Measurements from ENCODE around the gene KCNK10. TPM values are rescaled to one million over a fixed set of nuclear protein-coding genes. Genes with fewer than 3 reads are reported as not detected.

The KCNK10 gene, protein sequence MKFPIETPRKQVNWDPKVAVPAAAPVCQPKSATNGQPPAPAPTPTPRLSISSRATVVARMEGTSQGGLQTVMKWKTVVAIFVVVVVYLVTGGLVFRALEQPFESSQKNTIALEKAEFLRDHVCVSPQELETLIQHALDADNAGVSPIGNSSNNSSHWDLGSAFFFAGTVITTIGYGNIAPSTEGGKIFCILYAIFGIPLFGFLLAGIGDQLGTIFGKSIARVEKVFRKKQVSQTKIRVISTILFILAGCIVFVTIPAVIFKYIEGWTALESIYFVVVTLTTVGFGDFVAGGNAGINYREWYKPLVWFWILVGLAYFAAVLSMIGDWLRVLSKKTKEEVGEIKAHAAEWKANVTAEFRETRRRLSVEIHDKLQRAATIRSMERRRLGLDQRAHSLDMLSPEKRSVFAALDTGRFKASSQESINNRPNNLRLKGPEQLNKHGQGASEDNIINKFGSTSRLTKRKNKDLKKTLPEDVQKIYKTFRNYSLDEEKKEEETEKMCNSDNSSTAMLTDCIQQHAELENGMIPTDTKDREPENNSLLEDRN
- total RNA-seq, result not detected
- long read RNA-seq, result 0 reads

- ATAC-seq (no peak), DNase-seq (peak; percentile 21)
- intact Hi-C loops (cut with micrococcal nuclease), result no loop called here
Observed at GRCh38 chr14:88323086-88323522, at the start of gene KCNK10. TSS of gene KCNK10 (minus strand) at chr14:88323269. CDS start at chr14:88322798, 471 bp downstream.

GRCh38 chr14:88369496-88369895, 46.4 kb upstream of the KCNK10 start:
- intact Hi-C loops (cut with micrococcal nuclease), result no loop called here
- DNase-seq, result no peak
- ATAC-seq, result no peak

GRCh38 chr14:88364710-88365413, 41.8 kb upstream of the KCNK10 start:
- no peak for DNase-seq
- intact Hi-C loops (cut with micrococcal nuclease), result no loop called here
- ATAC-seq, result no peak

- intact Hi-C loops (cut with micrococcal nuclease), result no loop called here
- ATAC-seq (no peak), DNase-seq (no peak)
Observed at GRCh38 chr14:88363644-88364043, 40.6 kb upstream of the KCNK10 start.

- intact Hi-C loops (cut with micrococcal nuclease), result no loop called here
- no peak for ATAC-seq
Observed at GRCh38 chr14:88359500-88359899, 36.4 kb upstream of the KCNK10 start.

GRCh38 chr14:88354358-88354757, 31.3 kb upstream of the KCNK10 start:
- DNase-seq (no peak), ATAC-seq (no peak)
- intact Hi-C loops (cut with micrococcal nuclease), result no loop called here

More at GRCh38 chr14:88359500-88359899, 36.4 kb upstream of the KCNK10 start:
- no peak for DNase-seq

DNA sequence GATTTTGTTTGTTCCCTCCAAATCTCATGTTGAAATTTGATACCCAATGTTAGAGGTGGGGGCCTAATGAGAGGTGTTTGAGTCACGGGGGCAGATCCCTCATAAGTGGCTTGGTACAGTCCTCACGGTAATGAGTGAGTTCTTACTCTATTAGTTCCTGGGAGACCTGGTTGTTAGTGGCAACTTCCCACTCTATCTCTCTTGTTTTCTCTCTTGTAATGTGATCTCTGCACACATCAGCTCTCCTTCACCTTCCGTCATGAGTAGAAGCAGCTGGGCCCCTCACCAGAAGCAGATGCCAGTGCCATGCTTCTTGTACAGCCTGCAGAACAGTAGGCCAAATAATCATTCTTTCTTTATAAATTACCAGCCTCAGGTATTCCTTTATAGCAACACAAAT, 29.6 kb upstream of the KCNK10 start:
- ATAC-seq (no peak), DNase-seq (no peak)
- intact Hi-C loops (cut with micrococcal nuclease), result no loop called here

DNA sequence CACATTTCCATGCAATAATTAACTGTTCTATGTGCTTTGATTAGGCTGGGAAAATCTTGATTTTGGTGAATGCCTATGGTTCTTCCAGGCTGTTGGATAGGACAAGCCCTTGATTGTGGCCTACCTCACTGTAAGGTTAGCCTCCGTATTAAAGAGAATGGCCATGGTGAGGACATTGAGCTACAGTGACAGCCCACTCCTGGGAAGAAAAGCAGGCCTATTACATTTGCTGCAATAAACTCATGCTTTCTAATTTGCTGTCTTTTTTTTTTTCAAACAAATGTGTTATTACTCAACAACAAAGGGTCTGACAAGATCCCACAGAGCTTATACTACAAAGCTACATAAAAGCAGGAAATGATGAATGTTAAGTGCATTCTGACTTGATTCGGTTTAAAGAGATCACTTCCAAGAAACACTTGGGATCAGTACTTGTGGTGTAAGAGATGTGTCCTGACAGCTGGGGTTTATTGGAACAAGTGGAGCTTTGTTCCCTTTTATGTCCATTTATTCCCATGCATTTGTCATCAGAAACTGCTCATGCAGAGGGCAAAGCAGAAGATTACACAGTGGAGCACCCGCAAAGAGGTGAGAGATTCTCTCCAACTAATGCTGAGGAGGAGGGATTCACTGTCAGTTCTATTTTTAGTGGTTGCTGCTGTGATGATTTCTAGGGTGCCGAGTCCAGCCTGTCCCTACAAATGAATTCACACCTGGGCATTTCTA, 29.1 kb upstream of the KCNK10 start:
- no peak for ATAC-seq
- no peak for DNase-seq
- intact Hi-C loops (cut with micrococcal nuclease), result no loop called here

GRCh38 chr14:88348546-88348945, 25.5 kb upstream of the KCNK10 start:
- no peak for ATAC-seq
- intact Hi-C loops (cut with micrococcal nuclease), result no loop called here

GRCh38 chr14:88346048-88346639, 23.1 kb upstream of the KCNK10 start:
- ATAC-seq (no peak), DNase-seq (no peak)
- intact Hi-C loops (cut with micrococcal nuclease), result no loop called here

More at GRCh38 chr14:88348546-88348945, 25.5 kb upstream of the KCNK10 start:
- no peak for DNase-seq

- intact Hi-C loops (cut with micrococcal nuclease), result no loop called here
- ATAC-seq (no peak), DNase-seq (no peak)
Observed at GRCh38 chr14:88342980-88343379, 19.9 kb upstream of the KCNK10 start.

GRCh38 chr14:88340357-88340756, 17.3 kb upstream of the KCNK10 start:
- no peak for DNase-seq
- ATAC-seq, result no peak
- intact Hi-C loops (cut with micrococcal nuclease), result no loop called here

DNA sequence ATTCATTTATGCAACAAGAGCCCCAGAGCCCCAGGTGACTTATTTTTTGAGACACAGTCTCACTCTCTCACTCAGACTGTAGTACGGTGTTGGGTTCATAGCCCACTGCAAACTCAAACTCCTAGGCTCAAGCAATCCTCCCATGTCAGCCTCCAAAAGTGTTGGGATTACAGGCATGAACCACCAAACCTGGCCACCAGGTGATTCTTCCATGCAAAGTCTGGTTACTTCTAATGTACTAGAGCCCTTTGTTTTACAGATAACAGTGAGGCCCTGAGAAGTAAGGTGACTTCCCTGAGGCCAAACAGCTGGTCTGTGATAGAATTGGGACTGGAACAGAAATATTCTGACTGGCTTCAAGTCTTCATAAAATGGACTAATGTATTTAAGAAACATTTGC, 10.0 kb upstream of the KCNK10 start:
- intact Hi-C loops (cut with micrococcal nuclease), result no loop called here
- DNase-seq (no peak), ATAC-seq (no peak)

- intact Hi-C loops (cut with micrococcal nuclease), result no loop called here
- no peak for DNase-seq
- ATAC-seq, result no peak
Observed at GRCh38 chr14:88327497-88327896, 4.4 kb upstream of the KCNK10 start.

- ATAC-seq (no peak), DNase-seq (no peak)
- intact Hi-C loops (cut with micrococcal nuclease), result no loop called here
Observed at GRCh38 chr14:88326352-88327103, 3.5 kb upstream of the KCNK10 start.

DNA sequence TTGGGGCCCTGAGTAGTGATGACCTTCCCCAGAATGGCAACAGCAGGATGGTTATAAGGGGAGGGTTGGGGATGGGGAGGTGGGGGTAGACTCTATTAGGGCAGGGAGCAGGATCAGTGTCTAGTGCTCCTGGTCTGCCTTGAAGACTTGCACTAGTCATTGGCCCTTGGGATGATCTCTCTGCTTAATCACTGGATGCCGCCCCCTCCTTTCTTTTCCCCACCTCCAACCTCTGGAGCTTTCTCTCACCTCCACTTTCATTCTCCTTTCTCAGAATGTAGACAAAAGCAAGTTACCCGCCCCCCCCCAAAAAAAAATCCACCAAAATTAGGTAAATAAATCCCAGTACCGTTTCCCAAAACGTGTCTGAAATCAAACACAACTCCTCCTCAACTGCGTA, 2.8 kb upstream of the KCNK10 start:
- no peak for DNase-seq
- ATAC-seq, result no peak
- intact Hi-C loops (cut with micrococcal nuclease), result no loop called here

- ATAC-seq (no peak), DNase-seq (no peak)
- intact Hi-C loops (cut with micrococcal nuclease), result no loop called here
Observed at GRCh38 chr14:88324930-88325329, 1.9 kb upstream of the KCNK10 start.

DNA sequence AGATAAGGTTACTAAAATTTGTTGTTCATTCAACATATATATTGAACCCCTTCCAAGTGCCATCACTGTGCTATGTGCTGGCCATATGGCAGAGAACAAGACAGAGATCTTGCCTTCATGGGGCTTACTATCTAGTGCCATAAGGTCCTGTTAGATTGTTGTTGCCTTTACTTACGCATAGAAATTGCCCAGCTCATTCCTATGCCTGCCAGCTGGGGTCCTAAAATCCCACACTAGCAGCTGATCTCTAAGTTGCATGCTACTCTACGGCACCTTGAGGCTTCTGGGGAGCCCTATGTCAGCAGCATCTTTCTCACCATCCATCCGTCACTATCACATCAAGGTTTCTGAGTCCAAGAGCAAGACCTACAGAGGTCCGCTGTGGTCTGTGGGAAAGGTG, 1.4 kb upstream of the KCNK10 start:
- DNase-seq, result no peak
- intact Hi-C loops (cut with micrococcal nuclease), result no loop called here
- no peak for ATAC-seq
